OCI-M1 (cell line): ENCODE measurements around the gene RNF2.

ENCODE experiments used
- DNase-seq: peaks from one replicate; lab custom pipeline; 2025; lab: John Stamatoyannopoulos, UW

RNF2 gene

DNA sequence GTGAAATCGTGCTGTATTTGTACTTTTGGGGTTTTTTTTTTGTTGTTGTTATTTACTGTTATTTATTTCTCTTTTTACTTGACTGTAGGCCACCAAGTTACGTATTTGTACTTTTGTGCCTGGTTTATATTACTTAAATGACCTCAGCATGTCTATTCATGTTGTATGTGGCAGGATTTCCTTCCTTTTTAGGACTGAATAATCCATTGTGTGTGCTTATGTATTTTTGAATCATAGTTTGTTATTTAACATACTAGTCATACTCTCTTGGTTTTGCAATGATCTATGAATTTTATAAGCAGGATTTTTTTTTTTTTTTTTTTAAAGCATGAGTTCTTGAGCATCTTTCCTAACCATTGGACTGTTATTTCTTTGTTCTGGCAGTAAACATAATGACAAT lies 51.2 kb downstream of the RNF2 start:
- no peak for DNase-seq

DNA sequence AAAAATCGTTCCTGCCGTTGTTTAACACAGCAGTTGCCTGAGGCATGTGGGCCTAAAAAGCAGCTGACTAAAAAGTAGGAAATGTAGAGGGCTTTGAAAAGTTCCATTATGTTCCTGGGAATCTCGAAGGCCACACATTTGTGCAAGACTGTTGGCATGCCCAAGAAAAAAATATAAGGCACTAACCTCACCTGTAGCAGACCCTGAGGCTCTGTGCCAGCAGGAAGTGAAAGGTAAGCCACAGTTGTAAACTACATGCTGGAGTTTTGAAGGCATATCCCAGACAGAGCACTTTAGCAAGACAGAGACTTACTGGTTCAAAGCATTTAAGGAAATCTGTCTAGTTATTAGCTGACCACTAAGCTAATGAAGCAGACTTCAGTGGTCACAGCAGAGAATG lies 58.7 kb downstream of the RNF2 start:
- DNase-seq: no peak

DNA sequence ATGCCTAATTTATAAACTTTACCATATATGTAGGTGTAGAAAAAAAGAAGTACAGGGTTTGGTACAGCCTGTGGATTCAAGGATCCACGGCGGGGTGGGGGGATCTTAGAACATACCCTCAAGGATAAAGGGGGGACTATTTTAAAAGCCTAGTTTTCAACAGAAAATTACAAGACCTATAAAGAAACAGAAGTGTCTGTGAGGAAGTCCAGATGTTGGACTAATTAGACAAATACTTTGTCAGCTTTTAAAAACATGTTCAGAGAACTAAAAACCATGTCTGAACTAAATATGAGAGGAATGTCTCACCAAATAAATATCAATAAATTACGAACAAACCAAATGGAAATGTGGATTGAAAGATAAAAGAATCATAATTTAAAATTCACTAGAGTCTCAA lies 59.8 kb downstream of the RNF2 start:
- no peak for DNase-seq

DNA sequence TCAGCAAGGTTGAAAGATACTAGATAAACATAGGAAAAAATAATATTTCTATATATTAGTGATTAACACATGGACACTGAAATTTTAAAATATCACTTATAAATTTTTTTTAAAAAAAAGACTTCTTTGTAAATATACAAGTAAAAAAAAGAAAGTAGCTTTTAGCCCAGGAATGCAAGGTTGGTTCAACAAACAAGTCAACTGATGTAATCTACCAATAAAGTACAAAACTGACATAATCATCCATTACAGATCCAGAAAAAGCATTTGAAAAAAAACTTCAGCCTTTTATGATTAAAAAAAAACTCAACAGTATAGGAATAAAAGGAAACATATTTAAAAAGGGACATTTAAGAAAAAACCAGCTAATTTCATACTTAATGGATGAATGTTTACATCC lies 63.0 kb downstream of the RNF2 start:
- peak; percentile 47 for DNase-seq

DNA sequence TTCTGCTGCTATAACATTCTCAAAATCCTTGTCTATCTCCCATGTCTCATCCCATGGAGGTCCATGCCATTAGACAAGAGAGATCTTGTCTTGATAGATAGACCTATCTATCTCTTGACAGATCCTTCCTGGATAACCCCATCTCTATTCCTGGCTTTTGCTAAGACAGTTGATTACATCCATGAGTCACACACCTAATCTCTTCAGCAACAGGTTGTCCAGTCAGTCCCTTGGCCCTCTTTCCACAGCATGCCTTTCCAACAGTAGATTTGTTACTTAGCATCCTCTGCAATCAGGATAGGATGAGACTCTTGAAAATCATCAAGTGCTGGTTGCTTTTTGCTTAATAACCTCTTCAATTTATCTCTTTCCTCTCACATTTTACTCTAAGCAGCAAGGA lies 64.8 kb downstream of the RNF2 start:
- DNase-seq: no peak

DNA sequence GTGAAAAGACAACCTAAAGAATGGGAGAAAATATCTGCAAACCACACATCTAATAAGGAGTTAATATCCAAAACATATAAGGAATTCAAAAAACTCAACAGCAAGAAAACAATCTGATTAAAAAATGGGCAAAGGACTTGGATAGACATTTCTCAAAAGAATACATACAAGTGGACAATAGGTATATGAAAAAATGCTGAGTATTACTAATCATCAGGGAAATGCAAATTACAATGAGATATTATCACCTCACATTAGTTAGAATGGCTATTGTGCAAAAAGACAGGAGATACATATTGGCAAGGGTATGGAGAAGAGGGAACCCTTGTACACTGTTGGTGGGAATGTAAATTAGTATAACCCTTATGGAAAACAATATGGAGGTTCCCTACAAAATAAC lies 66.5 kb downstream of the RNF2 start:
- no peak for DNase-seq

DNA sequence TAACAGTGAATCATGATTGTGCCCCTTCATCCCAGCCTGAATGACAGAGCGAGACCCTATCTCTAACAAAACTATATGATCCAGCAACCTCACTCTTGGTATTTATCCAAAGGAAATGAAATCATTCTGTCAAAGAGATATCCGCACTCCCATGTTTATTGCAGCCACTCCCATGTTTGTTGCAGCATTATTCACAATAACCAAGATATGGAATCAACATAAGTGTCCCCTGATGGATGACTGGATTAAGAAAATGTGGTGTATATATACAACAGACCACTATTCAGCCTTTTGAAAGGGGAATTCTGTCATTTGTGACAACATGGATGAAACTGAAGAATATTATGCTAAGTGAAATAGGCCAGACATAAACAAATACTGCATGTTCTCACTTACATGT lies 67.0 kb downstream of the RNF2 start:
- no peak for DNase-seq

DNA sequence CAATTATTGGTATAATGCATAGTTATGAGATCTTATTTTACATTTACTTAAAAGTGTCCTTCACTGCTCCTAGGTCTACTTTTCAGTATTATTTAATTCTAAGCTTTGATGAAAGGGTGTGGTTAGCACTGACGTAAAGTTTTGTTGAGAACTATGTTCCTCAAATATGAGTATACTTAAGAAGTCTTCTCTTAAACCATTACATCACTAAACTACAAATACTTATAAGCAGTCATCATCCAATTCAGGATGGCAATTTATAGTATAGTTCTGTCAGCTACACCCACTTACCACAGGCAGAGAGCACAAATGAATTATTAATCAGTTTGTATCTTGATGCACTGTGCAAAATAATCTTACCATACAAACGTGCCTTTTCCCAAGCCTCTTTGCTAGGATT lies 84.3 kb downstream of the RNF2 start:
- no peak for DNase-seq

DNA sequence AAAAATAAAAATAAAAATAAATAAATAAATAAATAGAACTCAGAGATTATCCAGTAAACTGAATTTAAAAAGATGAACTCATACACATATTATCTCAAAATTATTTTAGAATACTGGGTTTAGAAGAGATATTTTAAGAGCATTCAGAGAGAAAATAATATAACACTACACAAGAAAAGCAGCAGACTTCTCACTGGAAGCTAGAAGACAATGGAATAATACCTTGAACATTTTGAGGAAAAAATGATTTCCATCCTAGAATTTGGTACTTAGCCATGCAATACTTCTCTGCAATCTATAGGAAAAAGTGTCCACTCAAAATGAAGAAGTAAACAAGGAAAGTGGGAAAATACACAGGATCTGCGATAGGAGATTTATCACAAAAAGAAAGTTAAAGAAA lies 87.2 kb downstream of the RNF2 start:
- no peak for DNase-seq

DNA sequence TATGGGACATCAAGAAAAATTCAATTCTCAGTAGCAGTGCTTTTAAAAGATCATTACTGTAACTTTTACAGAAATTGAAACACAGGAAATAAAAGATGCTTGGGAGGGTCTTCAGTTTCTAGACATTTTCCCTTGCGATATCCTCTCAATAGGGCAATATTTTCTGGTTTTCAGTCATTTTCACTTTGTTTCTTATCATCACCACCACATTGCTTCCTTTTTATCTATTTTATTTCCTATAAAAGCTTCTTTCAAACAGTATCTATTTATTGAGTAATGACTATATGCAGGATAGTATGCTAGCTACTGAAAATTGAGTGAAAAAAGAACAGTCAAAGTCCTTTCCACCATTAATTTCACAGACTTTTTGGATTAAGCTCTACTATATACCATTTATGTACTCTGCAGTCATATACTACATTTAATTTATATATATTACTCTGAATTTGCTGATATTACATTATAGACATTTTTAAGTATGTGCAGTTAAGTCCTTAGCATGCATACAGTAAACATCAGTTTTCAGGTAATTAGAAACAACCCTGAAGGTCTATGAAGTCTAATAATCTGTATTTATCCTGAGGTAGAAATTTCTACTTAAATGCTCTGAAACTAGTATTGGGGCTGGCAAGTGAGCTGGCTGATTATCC lies 92.7 kb downstream of the RNF2 start:
- peak; percentile 58 for DNase-seq

DNA sequence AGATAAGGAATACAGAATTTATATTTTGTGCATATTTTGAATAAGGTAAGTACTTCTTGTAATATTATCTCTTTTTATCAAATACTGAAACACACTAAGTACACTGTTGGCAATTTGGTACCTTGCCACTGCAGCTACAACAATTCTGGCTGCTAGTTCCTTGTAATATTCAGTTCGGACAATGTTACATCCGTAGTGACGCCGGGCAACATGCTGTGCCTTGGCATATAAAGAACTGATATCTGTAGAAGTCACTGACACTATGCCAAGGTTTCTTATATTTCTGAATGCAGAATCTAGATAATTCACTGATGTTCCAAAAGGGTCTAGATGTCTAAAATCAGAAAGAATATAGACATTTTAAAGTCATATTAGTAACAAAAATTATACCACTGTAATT lies 93.9 kb downstream of the RNF2 start:
- DNase-seq: no peak

DNA sequence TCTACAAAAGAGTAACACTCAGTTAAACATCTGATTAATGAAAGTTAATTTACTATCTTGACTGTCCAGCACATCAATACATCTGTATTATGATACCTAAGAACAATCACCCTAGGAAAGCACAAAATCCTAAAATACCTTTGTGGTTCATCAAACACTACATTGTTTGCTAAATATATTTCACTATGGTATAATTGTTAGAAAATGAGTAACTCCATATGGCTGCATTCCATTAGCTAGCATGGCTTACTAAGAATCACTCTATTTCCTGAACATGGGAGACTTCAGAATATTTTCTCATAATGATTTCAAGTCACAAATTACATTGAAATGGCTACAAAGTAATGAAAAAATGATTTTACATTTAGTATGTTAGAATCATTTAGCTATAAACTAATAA lies 98.9 kb downstream of the RNF2 start:
- DNase-seq: no peak

DNA sequence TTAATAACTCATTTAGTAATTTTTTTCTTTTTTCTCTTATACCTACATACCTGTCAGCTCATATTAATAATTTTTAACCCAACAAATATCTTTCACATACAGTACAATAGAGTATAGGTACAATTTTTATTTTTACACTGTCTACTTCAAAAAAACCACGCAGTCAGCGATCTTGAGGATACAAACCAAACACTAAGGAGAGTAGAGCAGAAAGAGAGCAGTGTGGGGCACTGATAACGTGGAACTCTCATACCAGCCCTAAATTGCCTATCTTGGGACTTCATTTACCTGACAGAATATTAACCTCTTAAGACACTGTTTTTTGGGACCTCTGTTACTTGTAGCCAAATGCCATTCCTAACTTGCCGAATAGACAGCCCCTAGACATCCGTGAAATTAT lies 105.9 kb downstream of the RNF2 start:
- DNase-seq: no peak
